GM23338 (cell line): ENCODE results near the gene ARMC7. TPM values are rescaled to one million over a fixed set of nuclear protein-coding genes. Genes with fewer than 3 reads are reported as not detected.
A peak's percentile ranks its signal among the peaks of the same experiment; 100 is the strongest.

Experiments used
- ATAC-seq: fragments of 200-7000 bp; cut with Tn5 transposase; 3 replicates; pipeline ENCODE4 v1.9.1; 2020
- DNase-seq: peaks from one replicate; pipeline ENCODE4 v3.0.0-alpha.2; 2015; ENCODE audit warnings: low spot score
- H2AFZ ChIP-seq: fragments of 200-600 bp; sonication (generic); 2 replicates; pipeline ENCODE4 v1.8.0; 2016; ENCODE audit warnings: antibody characterized with exemption, mild to moderate bottlenecking, moderate library complexity
- H3F3A ChIP-seq: fragments of 200-600 bp; sonication (generic); replicated peaks from 2 replicates; pipeline ENCODE4 v1.8.0; 2017; ENCODE audit warnings: antibody characterized with exemption, mixed run types, low read depth
- H3K27ac ChIP-seq: fragments of 200-600 bp; sonication (generic); 2 replicates; pipeline ENCODE4 v1.6.1; 2016; ENCODE audit warnings: low read depth
- H3K27me3 ChIP-seq: fragments of 200-600 bp; sonication (generic); 2 replicates; pipeline ENCODE4 v1.8.0; 2016; ENCODE audit warnings: mild to moderate bottlenecking, mixed run types, moderate library complexity; ENCODE audit not compliant: insufficient read depth
- H3K36me3 ChIP-seq: fragments of 200-600 bp; sonication (generic); 2 replicates; pipeline ENCODE4 v1.8.0; 2016; ENCODE audit warnings: mild to moderate bottlenecking; ENCODE audit not compliant: insufficient read depth
- H3K4me1 ChIP-seq: fragments of 200-600 bp; sonication (generic); 2 replicates; pipeline ENCODE4 v1.8.0; 2016; ENCODE audit warnings: mild to moderate bottlenecking, moderate library complexity; ENCODE audit not compliant: insufficient read depth
- H3K4me2 ChIP-seq: fragments of 200-600 bp; sonication (generic); 2 replicates; pipeline ENCODE4 v1.7.1; 2017; ENCODE audit warnings: mixed run types
- H3K4me3 ChIP-seq: fragments of 200-600 bp; sonication (generic); 2 replicates; pipeline ENCODE4 v1.6.1; 2016; ENCODE audit warnings: mixed run types
- H3K79me2 ChIP-seq: fragments of 200-600 bp; sonication (generic); replicated peaks from 2 replicates; pipeline ENCODE4 v1.8.0; 2017; ENCODE audit warnings: mild to moderate bottlenecking; ENCODE audit not compliant: insufficient read depth
- H3K9me2 ChIP-seq: fragments of 200-600 bp; sonication (generic); 2 replicates; pipeline ENCODE4 v1.8.0; 2017; ENCODE audit not compliant: insufficient read depth
- H4K20me1 ChIP-seq: fragments of 200-600 bp; sonication (generic); replicated peaks from 2 replicates; pipeline ENCODE4 v1.8.0; 2017; ENCODE audit warnings: mild to moderate bottlenecking; ENCODE audit not compliant: insufficient read depth
- H3K27ac Mint-ChIP-seq: 2 replicates; pipeline ENCODE4 v1.8.0; 2020; ENCODE audit warnings: inconsistent platforms, mild to moderate bottlenecking, moderate library complexity, mixed read lengths
- H3K27me3 Mint-ChIP-seq: 3 replicates; pipeline ENCODE4 v1.8.0; 2022; ENCODE audit warnings: low read depth, mild to moderate bottlenecking, moderate library complexity, mixed read lengths, inconsistent platforms; ENCODE audit not compliant: insufficient read depth, poor library complexity
- H3K36me3 Mint-ChIP-seq: 3 replicates; pipeline ENCODE4 v1.8.0; 2021; ENCODE audit warnings: low read depth, mild to moderate bottlenecking, inconsistent platforms, moderate library complexity, mixed read lengths
- H3K4me1 Mint-ChIP-seq: 3 replicates; pipeline ENCODE4 v1.8.0; 2020; ENCODE audit warnings: mild to moderate bottlenecking, inconsistent platforms, mixed read lengths
- H3K4me3 Mint-ChIP-seq: 3 replicates; pipeline ENCODE4 v1.8.0; 2021; ENCODE audit warnings: moderate library complexity, mild to moderate bottlenecking, inconsistent platforms, mixed read lengths
- H3K9me3 Mint-ChIP-seq: 3 replicates; pipeline ENCODE4 v1.8.0; 2020; ENCODE audit warnings: moderate library complexity, mild to moderate bottlenecking, inconsistent platforms, mixed read lengths
- CREB1 ChIP-seq: fragments of 250-450 bp; sonication (Bioruptor Pico); IDR thresholded peaks from 2 replicates; pipeline ENCODE4 v1.5.0; 2020; ENCODE audit warnings: low read depth, mild to moderate bottlenecking, moderate library complexity
- EZH2 ChIP-seq: fragments of 200-600 bp; sonication (generic); IDR thresholded peaks from one replicate; pipeline ENCODE4 v1.8.0; 2017; ENCODE audit warnings: antibody characterized with exemption, mild to moderate bottlenecking, low read depth; ENCODE audit not compliant: unreplicated experiment
- EZH2phosphoT487 ChIP-seq: fragments of 200-600 bp; sonication (generic); IDR thresholded peaks from one replicate; pipeline ENCODE4 v1.8.1; 2018; ENCODE audit warnings: antibody characterized with exemption; ENCODE audit not compliant: unreplicated experiment
- JUNB ChIP-seq: IDR thresholded peaks from one replicate; pipeline ENCODE4 v1.6.1; 2016; ENCODE audit warnings: antibody characterized with exemption; ENCODE audit not compliant: unreplicated experiment
- NANOG ChIP-seq: IDR thresholded peaks from 2 replicates; pipeline ENCODE4 v1.6.1; 2016; ENCODE audit warnings: antibody characterized with exemption, borderline replicate concordance
- POLR2AphosphoS5 ChIP-seq: IDR thresholded peaks from 2 replicates; pipeline ENCODE4 v1.6.1; 2016; ENCODE audit warnings: antibody characterized with exemption, low read depth
- STAT1 ChIP-seq: IDR thresholded peaks from one replicate; pipeline ENCODE4 v1.6.1; 2016; ENCODE audit warnings: antibody characterized with exemption; ENCODE audit not compliant: unreplicated experiment
- ZNF114 ChIP-seq: fragments of 250-450 bp; sonication (Bioruptor Pico); IDR thresholded peaks from 2 replicates; pipeline ENCODE4 v1.5.0; 2020; ENCODE audit warnings: mild to moderate bottlenecking, moderate library complexity
- ZNF331 ChIP-seq: fragments of 250-450 bp; sonication (Bioruptor Pico); IDR thresholded peaks from 2 replicates; pipeline ENCODE4 v1.5.0; 2020; ENCODE audit warnings: low read depth, mild to moderate bottlenecking, moderate library complexity
- polyA plus RNA-seq: library from polyadenylated mRNA; unstranded; fragments of >200 nt; fragmentation: Nextera tagmentation; extraction: Ambion mirVana; gene quantifications from 2 replicates; pipeline ENCODE4 v1.2.1, GENCODE V29; 2016
- total RNA-seq: library from RNA; depleted of rRNA; stranded (reverse); fragments of >200 nt; shearing (Covaris generic); gene quantifications from 2 replicates; pipeline ENCODE4 v1.2.3, GENCODE V29; 2014
- TF ChIP-seq, protein P1 (sequence below): IDR thresholded peaks from one replicate; pipeline ENCODE4 v1.6.1; 2018; ENCODE audit warnings: antibody characterized with exemption; ENCODE audit not compliant: unreplicated experiment
- TF ChIP-seq, protein P2 (sequence below), 2 experiments: fragments of 200-600 bp in 1 of 2; sonication (generic) in 1 of 2; conservative IDR thresholded peaks; 2 replicates each; pipeline versions ENCODE4 v1.5.1 to v1.6.1; 2016 to 2017; ENCODE audit warnings: antibody characterized with exemption in 2 of 2, low read depth in 2 of 2, mild to moderate bottlenecking in 2 of 2, moderate library complexity in 1 of 2
- TF ChIP-seq, protein P3 (sequence below): IDR thresholded peaks from 2 replicates; pipeline ENCODE4 v1.6.1; 2016; ENCODE audit warnings: antibody characterized with exemption

Gene ARMC7
- total and polyA plus RNA-seq, 2 experiments from 2014 or later, result 5.6 to 8.4 TPM

DNA sequence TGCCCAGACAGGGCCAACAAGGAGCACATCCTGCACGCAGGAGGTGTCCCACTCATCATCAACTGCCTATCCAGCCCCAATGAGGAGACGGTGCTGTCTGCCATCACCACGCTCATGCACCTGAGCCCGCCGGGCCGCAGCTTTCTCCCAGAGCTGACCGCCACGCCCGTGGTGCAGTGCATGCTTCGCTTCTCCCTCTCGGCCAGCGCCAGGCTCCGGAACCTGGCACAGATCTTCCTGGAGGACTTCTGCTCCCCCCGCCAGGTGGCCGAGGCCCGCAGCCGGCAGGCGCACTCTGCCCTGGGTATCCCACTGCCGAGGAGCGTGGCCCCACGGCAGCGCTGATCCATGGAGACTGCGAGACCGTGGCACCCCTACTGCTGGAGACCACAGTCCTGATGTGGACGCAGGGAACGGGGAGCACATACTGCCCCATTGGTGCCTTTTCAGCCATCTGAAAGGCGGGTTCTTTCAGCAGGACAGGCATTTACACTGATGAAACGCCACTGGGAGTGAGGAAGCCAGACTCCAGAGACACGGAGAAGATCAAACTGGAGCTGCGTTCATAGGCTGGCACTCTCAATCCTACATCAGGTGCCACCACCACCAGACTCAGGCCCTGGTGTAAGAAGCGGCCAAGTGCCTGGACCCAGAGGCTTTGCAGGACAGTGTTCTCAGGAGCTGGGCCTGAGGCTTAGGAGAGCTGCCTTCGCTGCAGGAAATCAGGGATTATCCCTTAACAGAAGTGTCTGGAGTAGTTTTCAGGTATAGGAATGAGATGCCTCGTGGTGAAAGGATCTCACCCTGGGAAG is 19.1 kb downstream of the ARMC7 start:
- Mint-ChIP-seq H3K9me3 (no peaks in the 10 kb centered on the region; the same call in 2 of the 3 replicates), H3K36me3 (peaks cover 17% of the 10 kb centered on the region), H3K27me3 (peaks cover 30% of the 10 kb centered on the region), H3K4me3 (peak overlapping the region; percentile 2; the same call in 1 of the 3 replicates), H3K4me1 (peaks cover 14% of the 10 kb centered on the region), H3K27ac (no peak overlapping the region)
- no peak overlapping the region for H3K27ac ChIP-seq
- TF ChIP-seq POLR2AphosphoS5 (peak; percentile 20; the same call in 1 of the 2 replicates), ZNF114 (CRISPR knock-in tag) (no peak)
- DNase-seq (no peak), ATAC-seq (no peak)
- peaks cover 41% of the 10 kb centered on the region for H3F3A ChIP-seq
- H3K4me2 ChIP-seq, result no peak overlapping the region
- H2AFZ ChIP-seq, result no peak overlapping the region
- H3K4me3 ChIP-seq, result no peak overlapping the region
- H3K9me2 ChIP-seq, result no peaks in the 10 kb centered on the region
- H3K27me3 ChIP-seq, result no peaks in the 10 kb centered on the region
- H3K79me2 ChIP-seq, result peaks cover 7% of the 10 kb centered on the region
- H3K4me1 ChIP-seq, result peaks cover 14% of the 10 kb centered on the region
- peaks cover 4% of the 10 kb centered on the region; the same call in 1 of the 2 replicates for H4K20me1 ChIP-seq
- H3K36me3 ChIP-seq, result no peaks in the 10 kb centered on the region

DNA sequence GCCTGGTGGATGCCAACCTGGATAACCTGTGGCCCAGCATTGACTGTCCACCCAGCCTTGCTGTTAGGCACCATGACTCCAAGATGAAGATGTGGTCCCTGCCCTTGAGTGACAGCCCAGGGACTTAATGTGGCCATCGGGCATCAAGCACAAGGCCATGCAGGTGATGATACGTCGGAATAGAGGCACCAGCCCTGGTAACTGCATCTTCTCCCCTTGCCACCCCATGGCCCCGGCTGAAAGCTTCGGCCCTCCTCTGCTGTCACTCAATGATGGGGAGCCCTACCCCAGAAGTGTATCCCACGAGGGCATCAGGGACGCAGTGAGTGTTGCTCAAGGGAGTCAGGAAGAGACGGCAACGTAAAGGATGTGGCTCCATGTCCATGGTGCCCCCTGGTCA is 19.8 kb downstream of the ARMC7 start:
- Histone ChIP-seq H3K27me3 (no peaks in the 10 kb centered on the region), H3K36me3 (no peaks in the 10 kb centered on the region), H2AFZ (no peak overlapping the region), H3K79me2 (peaks cover 7% of the 10 kb centered on the region), H4K20me1 (peaks cover 4% of the 10 kb centered on the region; the same call in 1 of the 2 replicates), H3K4me3 (no peak overlapping the region), H3F3A (peaks cover 47% of the 10 kb centered on the region), H3K4me1 (peaks cover 14% of the 10 kb centered on the region), H3K9me2 (no peaks in the 10 kb centered on the region), H3K4me2 (no peak overlapping the region; the same call in 1 of the 2 replicates), H3K27ac (no peak overlapping the region)
- TF ChIP-seq JUNB (no peak), POLR2AphosphoS5 (no peak; the same call in 1 of the 2 replicates), ZNF114 (CRISPR knock-in tag) (no peak), EZH2phosphoT487 (no peak), EZH2 (no peak), STAT1 (no peak), CREB1 (CRISPR knock-in tag) (no peak), NANOG (no peak), ZNF331 (CRISPR knock-in tag) (no peak)
- TF ChIP-seq, protein P1, sequence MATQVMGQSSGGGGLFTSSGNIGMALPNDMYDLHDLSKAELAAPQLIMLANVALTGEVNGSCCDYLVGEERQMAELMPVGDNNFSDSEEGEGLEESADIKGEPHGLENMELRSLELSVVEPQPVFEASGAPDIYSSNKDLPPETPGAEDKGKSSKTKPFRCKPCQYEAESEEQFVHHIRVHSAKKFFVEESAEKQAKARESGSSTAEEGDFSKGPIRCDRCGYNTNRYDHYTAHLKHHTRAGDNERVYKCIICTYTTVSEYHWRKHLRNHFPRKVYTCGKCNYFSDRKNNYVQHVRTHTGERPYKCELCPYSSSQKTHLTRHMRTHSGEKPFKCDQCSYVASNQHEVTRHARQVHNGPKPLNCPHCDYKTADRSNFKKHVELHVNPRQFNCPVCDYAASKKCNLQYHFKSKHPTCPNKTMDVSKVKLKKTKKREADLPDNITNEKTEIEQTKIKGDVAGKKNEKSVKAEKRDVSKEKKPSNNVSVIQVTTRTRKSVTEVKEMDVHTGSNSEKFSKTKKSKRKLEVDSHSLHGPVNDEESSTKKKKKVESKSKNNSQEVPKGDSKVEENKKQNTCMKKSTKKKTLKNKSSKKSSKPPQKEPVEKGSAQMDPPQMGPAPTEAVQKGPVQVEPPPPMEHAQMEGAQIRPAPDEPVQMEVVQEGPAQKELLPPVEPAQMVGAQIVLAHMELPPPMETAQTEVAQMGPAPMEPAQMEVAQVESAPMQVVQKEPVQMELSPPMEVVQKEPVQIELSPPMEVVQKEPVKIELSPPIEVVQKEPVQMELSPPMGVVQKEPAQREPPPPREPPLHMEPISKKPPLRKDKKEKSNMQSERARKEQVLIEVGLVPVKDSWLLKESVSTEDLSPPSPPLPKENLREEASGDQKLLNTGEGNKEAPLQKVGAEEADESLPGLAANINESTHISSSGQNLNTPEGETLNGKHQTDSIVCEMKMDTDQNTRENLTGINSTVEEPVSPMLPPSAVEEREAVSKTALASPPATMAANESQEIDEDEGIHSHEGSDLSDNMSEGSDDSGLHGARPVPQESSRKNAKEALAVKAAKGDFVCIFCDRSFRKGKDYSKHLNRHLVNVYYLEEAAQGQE, result no peak
- TF ChIP-seq, protein P2, sequence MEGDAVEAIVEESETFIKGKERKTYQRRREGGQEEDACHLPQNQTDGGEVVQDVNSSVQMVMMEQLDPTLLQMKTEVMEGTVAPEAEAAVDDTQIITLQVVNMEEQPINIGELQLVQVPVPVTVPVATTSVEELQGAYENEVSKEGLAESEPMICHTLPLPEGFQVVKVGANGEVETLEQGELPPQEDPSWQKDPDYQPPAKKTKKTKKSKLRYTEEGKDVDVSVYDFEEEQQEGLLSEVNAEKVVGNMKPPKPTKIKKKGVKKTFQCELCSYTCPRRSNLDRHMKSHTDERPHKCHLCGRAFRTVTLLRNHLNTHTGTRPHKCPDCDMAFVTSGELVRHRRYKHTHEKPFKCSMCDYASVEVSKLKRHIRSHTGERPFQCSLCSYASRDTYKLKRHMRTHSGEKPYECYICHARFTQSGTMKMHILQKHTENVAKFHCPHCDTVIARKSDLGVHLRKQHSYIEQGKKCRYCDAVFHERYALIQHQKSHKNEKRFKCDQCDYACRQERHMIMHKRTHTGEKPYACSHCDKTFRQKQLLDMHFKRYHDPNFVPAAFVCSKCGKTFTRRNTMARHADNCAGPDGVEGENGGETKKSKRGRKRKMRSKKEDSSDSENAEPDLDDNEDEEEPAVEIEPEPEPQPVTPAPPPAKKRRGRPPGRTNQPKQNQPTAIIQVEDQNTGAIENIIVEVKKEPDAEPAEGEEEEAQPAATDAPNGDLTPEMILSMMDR (conservative IDR thresholded peaks at IDR 0.05; ENCODE audit: low read depth in 2 of 2), result no peak
- TF ChIP-seq, protein P3, sequence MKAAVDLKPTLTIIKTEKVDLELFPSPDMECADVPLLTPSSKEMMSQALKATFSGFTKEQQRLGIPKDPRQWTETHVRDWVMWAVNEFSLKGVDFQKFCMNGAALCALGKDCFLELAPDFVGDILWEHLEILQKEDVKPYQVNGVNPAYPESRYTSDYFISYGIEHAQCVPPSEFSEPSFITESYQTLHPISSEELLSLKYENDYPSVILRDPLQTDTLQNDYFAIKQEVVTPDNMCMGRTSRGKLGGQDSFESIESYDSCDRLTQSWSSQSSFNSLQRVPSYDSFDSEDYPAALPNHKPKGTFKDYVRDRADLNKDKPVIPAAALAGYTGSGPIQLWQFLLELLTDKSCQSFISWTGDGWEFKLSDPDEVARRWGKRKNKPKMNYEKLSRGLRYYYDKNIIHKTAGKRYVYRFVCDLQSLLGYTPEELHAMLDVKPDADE, result no peak
- Mint-ChIP-seq H3K4me1 (peaks cover 14% of the 10 kb centered on the region), H3K9me3 (no peaks in the 10 kb centered on the region), H3K27ac (no peak overlapping the region), H3K36me3 (peaks cover 19% of the 10 kb centered on the region), H3K27me3 (peaks cover 33% of the 10 kb centered on the region), H3K4me3 (peak overlapping the region; percentile 42; the same call in 2 of the 3 replicates)
- DNase-seq (no peak), ATAC-seq (no peak)
